GM19239 (cell line): Measurements from ENCODE around the gene SNCA.

Experiments used
- DNase-seq: peaks from one replicate; pipeline ENCODE4 v3.0.0; 2011; ENCODE audit warnings: low spot score; ENCODE audit not compliant: insufficient read length
- FAIRE-seq: peaks from 2 replicates; lab custom pipeline; 2011; peaks lifted over from hg19 to GRCh38; lab: Jason Lieb, UNC

The SNCA gene

DNA sequence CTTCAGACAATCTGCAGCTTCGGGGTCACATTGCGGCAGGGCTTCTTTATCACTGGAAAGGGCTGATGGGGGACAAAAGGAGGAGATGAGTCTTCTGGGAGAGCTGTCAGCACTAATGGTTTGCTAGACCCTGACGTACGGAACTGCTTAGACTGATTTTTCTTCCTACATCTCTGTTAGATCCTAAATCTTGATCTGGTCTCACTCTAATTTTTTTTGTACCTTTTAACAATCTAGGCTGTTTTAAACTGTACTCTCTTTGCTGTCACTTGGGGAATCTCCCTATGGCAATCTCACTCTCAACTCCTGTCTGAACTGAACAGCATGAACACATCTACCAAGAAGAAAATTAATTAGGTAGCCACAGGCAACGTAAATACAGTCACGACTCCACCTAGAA is 120.1 kb downstream of the SNCA start:
- FAIRE-seq (no peak), DNase-seq (no peak)

DNA sequence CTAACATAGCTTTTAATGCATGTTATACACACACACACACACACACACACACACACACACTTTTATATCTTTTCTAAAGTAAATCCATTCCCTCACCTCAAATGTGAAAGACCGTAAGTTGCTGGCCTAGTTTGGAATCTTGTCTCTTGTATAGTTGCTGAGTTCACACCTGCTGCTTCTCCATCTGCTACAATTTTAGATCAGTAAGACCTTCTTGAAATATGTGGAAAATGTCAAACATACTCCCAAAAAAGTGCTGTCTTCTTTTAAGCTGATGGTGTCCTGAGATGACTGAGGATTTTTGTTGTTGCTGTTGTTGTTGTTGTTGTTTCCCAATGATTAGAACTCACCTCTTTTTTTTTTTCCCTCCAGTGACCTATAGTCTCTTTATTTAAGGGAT is 121.3 kb downstream of the SNCA start:
- FAIRE-seq (no peak), DNase-seq (no peak)

DNA sequence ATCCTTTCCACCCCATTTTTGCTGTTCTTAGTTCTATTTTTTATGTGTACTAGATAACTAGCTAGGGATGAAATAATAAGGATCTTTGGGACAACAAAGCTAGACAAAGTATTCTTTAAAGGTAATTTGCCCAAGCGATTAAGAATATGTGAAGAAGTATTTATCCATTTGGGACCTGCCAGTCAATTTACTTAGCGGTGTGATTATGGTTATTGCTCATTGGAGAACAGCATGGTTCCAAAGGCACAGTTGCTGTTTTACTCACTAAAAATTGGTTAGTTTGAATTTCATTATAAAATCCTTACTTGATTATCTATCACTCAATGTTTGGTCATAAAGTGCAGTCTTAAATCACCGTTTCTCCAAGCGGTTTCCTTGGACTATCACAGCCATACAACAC is 124.1 kb downstream of the SNCA start:
- no peak for DNase-seq
- no peak for FAIRE-seq

GRCh38 chr4:89712141-89712540 is 124.8 kb downstream of the SNCA start:
- FAIRE-seq (no peak), DNase-seq (no peak)

DNA sequence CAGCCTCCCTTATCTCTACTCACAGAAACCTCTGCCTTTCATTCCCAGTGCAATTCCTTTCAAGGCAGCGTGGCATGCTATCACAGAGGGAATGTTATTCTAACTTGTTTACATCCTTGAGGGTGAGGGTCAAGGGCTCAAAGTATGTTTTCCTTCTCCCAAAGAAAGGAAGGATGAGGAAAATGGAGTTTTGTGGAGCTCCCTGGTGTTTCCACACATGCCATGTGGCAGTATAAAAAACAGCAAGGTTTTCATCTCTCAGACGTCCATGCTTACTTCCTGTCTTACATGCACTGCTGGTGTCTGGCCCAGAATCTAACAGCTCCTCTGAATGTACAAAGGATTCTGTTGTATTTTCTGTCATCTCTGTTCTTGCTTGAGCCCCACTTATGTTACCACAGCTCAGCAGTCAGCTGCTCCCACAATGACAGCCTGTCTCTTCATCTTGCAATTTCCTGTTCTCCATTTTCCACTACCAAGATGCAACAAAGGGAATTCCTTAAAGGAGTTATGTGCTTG is 128.0 kb downstream of the SNCA start:
- DNase-seq (no peak), FAIRE-seq (no peak)

DNA sequence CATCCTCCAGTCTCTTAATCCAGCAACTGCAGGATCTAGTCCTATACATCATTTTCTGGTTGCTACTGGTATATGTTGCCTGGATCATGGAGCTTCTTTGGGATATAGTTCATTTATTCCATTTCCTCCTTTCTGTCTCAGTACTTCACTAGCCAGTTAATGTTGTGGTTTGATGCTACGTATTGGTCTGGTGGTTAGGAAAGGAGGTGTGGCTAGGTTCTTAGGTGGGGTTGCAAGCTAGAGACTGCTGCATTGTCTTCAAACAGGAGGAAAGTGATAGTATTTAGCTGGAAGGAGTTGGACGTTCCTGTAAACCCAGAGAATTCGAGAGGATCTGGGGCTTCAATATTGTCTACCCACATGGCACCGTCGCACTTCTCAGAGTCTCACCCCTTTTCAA is 129.5 kb downstream of the SNCA start:
- FAIRE-seq = no peak
- no peak for DNase-seq

- no peak for FAIRE-seq
- no peak for DNase-seq
Observed at GRCh38 chr4:89704651-89705395, 132.1 kb downstream of the SNCA start.

GRCh38 chr4:89703829-89704590 is 133.0 kb downstream of the SNCA start:
- no peak for DNase-seq
- no peak for FAIRE-seq

DNA sequence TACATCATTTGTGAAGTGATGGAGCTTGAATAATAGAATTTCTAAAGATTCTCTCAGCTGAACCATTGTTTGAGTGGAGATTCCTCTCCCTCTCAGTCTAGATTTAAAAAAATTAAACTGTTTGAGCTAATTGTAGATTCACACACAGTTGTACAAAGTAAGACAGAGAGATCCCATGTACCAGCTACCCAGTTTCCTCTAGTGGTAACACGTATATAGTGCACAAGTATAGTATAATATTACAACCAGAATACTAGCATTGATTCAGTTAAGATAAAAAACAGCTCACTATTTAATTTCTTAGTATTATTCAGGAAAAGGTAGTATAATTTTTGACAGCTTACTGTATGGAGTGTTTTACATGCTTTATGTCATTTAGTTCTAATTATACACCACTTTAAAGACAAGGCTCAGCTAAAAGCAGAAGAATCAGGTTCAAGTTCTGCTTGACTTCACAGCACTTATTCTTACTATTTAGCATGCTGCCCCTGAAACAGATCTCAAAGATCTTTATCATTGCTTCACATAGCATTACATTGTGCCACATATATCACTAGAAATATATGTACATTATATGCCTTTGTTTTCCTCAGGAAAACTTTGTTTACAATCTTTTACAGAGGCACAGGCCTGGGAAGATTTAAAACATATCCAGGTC is 136.1 kb downstream of the SNCA start:
- FAIRE-seq = no peak
- no peak for DNase-seq

DNA sequence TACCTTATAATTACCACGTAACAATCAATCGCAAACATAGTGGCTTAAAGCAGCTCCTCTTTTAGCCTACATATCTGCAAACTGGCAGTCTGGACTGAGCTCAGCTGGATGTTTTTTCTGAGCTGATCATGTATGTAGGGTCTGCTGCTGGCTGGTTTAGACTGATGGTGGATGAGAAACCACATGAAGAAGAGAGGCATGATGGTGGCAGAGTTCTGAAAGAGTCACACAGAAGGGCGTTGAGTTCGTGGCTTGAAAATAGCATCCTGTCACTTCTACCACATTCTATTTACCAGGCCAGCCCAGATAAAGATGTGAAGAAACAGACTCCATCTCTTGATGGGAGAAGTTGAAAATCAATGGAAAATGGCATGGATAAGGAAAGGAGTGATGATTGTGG is 151.3 kb downstream of the SNCA start:
- no peak for FAIRE-seq
- no peak for DNase-seq

GRCh38 chr4:89685277-89685676 is 151.7 kb downstream of the SNCA start:
- FAIRE-seq (no peak), DNase-seq (no peak)

DNA sequence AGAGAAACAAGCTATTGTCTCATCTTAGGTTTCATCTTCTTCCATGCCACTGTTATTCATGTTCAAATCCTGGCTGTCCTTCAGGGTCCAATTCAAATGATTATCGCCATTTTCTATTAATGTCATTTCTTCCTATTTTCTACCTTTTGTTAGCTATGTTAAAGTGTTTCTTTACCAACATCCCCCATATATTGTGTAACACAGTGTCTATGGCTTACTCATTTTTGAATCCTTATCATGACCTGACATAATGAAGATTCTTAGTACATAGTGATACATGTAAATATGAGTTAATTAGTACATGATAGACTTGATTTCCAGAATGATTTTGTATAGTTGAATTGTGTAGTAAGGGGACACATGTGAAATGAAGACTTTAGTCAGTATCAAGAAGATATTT is 152.4 kb downstream of the SNCA start:
- FAIRE-seq = no peak

DNA sequence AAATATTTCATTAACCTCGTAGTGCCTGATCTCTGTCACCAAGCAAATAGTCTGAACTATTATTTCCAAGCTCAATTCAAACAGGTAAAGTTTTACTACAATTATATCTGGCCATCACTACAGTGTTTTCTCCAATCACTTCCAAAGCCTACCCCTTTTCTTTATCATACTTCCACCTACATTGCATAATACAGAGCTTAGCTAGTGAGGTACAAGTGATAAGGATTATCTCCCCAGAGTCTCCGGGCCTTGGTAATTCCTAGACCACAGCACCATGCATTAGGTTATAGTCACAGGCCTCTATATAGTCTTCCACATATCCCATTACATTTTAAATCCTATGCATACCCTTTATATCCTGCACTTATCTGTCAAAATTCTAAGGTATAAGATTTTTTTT is 154.2 kb downstream of the SNCA start:
- no peak for FAIRE-seq
- DNase-seq = no peak

More for the DNA sequence above, 152.4 kb downstream of the SNCA start:
- no peak for DNase-seq

DNA sequence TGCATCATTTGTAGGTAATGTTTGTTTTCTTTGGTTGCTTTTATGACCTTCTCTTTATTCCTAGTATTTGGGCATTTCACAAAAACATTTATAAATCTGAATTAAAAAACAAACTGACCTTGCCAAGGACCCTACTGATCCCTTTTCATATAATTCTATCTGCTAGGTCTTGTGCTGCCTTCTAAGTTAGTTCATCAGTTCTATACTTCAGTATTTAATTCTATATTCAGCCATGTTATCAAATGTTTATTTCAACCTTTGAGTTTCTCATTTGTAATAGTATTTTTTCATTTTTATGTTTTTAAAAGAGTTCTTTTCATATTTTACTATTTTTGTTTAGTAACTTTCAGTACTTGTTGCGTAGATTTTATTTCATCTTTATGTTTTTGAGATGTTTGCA is 155.3 kb downstream of the SNCA start:
- no peak for FAIRE-seq
- DNase-seq = no peak

- DNase-seq = no peak
- no peak for FAIRE-seq
Observed at GRCh38 chr4:89681219-89681618, 155.7 kb downstream of the SNCA start.

GRCh38 chr4:89674876-89675459 is 162.0 kb downstream of the SNCA start:
- DNase-seq (no peak), FAIRE-seq (no peak)
